GM21423 (cell line): ENCODE results near the gene NAV2.

Experiments
- ATAC-seq: cut with Tn5 transposase; IDR thresholded peaks from one replicate; pipeline ENCODE4 v1.9.1; 2021; ENCODE audit warnings: mild to moderate bottlenecking, moderate library complexity; ENCODE audit not compliant: unreplicated experiment

The NAV2 gene

GRCh38 chr11:20011307-20011951, 298.8 kb downstream of the NAV2 start:
- no peak for ATAC-seq

DNA sequence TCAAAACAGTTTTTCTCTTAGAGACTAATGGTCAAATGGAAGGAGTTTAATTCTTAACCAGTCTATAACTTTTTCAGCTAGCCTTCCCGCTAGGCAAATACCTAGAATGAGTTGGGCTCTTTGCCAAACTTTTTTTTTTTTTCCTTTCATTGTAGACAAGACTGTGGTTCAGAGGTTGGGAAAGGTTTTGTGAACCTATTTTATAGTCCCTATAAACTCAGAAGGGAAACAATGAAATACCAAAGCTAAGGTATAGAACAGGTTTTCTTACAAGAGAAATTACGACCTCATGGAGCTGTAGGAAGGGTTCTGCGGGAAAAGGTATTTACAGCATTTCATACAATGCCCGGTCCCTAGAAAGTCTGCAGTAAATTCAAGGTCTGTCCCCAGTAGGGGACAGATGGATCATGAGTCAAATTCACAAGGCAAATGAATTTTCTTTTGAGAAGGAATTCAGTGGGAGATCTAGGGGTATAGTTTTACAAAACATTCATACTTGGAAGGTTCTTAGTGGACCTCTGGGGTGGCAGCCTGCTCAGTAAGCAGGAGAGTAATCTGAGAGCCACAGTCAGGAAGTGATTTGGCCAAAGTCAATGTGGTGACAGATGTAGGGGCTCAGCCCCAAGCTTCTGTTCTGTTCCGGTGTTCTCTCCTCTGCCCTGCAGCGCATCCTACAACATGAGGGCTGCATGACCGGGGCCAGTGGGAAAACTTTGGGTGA, 300.9 kb downstream of the NAV2 start:
- ATAC-seq: no peak

- no peak for ATAC-seq
These were observed 301.4 kb downstream of the NAV2 start for GRCh38 chr11:20014067-20014402.

DNA sequence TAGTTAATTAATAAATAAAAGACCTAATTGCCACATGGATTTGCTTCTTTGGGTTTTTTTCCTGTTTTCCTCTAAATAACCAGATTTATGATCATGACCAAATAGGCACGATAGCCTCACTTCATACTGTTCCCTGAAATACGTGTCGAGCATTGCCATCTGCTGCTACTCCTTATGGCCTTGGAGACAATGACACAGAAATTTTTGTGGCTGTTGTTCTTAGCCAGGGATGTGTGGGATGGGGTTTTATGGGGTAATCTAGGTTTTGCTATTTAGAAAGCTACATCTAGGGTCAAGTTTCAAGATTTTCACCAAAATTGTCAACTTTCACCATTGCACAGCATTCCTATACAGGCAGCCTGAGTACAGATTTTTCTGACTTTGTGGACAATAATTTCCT, 302.5 kb downstream of the NAV2 start:
- ATAC-seq: no peak

DNA sequence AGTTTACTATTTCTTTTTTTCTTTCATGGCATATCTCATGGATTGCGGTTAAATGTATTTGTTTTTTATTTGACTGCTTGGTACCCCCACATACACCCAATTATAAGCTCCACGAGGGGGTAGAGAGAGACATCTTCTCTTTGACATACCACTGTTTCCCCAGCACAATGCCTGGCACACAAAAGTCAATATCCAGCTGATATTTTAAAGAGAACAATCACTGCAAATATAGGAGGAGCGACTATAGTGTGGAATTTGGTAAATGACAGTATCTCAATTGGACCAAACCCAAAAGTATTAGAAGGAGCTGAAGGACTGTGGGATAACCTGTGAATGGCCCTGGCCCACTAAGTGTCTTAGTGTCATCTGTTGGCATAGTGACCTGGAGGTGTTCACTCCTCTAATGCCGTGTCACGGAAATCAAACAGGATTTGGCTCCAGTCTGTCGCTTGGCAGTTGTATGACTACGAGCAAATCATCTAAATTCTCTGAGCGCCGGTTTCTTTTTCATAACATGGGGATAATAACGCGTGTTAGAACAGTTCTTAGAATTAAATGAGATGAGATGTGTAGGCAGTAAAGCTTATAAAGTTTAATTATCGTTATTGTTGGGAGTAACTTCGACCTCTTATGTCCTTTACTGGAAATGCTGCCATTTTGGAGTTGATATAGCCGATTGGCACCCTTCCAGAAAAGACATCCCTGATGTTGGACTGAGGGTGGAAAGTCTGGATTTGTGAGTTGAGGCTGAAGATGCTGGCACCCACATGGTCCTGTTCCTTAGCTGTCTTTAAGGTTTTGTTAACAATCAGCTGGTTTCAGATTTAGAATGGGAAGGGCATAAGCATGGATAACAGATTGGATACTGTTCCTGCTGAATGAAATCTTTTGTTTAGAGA, 303.1 kb downstream of the NAV2 start:
- no peak for ATAC-seq

GRCh38 chr11:20016526-20016925, 303.9 kb downstream of the NAV2 start:
- ATAC-seq: no peak

- ATAC-seq: no peak
These were observed 304.7 kb downstream of the NAV2 start for GRCh38 chr11:20017320-20017719.

GRCh38 chr11:20020198-20020597, 307.6 kb downstream of the NAV2 start:
- no peak for ATAC-seq

DNA sequence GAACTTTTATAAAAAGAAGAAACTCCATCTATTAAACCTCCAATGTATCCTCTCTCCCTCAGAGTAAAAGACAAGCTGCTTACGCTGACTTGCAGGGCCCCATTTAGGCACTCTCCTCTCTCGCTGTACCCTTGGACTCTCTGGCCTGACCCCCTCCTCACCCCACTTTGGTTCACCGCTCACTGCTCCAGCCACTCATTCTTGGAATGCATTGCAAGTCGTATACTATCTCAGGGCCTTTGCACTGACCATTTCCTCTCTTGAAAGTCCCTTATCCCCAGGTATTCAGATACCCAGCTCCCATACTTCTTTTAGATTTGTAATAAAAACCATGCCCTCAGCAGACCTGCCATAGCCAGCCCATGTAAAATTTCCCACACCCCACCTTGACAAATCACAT, 308.1 kb downstream of the NAV2 start:
- no peak for ATAC-seq

DNA sequence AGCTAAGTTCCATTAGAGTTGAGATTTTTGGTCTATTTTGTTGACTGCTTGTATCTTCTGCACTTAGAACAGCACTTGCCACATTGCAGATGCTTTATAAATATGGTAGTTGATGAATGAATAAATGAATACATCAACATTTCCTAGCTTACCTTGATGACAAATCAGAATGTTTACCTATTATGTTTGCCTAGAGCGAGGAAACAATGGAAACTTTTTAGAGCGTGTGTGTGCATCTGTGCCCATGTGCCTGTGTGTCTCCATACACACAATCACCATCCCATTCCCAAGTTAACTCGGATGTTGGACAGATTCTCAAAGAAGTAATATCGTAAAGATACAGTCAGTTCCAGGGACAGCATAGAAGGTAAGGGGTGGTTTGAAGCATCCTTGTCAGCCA, 308.6 kb downstream of the NAV2 start:
- ATAC-seq: no peak

GRCh38 chr11:20021771-20022362, 309.2 kb downstream of the NAV2 start:
- no peak for ATAC-seq

DNA sequence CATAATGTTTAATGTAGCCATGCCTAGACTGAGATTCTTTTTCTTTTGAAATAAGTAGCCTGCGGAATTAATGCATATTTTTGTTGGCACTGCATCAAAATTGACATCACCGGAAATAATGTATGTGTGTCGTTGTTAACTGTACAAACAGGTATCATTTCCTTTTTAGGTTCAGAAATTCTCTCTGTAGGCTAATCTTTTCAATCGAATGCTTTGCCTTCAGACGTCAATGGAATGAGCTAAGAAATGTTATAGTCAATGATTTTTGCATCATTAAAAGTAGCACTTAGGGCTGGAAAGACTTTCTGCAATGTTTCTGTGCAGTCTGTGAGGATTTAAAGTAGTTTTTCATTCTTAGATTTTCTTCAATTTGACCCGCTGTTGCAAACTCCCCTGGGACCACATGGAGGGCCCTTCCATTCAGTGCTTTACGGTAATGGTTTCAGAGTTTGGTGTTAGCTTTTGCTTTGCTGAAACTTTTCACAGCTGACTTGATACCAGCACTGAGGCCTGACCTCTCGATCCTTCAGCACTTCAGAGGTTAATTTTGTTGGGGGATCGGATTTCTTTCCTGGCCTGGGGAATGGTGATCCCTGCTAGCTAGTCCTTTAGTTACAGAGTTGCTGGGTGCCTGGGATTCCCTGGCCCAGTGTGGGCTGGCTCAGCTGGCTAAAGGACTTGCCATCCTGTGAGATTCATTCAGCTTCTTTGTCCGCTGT, 309.9 kb downstream of the NAV2 start:
- ATAC-seq: no peak

DNA sequence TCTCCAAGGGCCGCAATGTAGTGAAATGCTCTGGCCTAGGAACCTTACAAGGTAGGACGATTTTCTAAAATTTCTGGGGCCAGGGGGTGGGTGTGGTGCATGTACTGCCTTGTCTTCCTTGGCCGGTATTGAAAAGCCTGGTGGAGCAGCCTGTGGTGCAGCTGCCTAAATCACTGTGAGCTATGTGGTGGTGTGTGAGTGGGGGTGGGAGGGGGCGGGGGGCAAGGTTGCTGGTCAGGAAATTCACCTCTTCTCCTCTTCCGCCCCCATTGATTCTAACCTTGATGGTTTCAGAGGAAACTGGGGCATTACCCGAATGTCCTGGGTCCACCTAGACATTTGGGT, 310.4 kb downstream of the NAV2 start:
- ATAC-seq: no peak

DNA sequence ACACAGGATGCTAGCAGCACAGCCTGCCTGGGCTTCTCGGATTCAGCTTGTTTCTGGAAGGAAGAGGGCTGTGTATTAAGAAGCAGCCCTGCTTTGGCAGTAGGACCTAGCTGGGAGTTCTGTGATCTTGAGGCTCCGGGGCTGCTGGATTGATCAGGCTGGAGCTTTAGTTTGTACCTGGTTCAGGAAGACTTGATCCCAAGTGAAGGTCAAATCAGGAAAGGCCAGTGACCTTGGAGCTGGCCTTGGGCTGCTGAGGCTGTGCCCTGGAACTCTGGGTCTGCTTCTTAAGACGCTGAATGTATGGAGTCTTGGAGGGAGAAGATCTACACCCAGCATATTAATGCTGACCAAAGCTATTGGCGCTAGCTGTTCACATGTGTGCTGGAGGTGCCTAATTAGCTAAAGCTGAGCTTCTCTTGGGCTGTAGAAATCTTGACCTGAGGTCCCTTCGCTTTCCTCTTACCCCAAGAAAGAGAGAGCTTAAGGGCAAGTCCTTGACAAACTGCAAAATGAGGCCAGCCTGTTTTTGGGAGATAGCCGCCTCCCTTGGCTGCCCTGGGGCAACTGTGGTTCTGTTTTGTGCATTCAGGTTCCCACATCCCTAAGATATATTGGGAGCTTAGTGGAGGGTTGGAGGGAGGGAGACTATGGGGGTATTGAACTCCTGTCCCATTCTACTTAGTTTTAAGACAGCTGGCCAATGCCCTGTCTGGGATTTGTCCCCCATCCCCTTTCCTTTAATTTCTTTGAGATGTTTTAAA, 311.7 kb downstream of the NAV2 start:
- ATAC-seq: no peak

- ATAC-seq: no peak
These were observed 312.7 kb downstream of the NAV2 start for GRCh38 chr11:20025332-20025840.

DNA sequence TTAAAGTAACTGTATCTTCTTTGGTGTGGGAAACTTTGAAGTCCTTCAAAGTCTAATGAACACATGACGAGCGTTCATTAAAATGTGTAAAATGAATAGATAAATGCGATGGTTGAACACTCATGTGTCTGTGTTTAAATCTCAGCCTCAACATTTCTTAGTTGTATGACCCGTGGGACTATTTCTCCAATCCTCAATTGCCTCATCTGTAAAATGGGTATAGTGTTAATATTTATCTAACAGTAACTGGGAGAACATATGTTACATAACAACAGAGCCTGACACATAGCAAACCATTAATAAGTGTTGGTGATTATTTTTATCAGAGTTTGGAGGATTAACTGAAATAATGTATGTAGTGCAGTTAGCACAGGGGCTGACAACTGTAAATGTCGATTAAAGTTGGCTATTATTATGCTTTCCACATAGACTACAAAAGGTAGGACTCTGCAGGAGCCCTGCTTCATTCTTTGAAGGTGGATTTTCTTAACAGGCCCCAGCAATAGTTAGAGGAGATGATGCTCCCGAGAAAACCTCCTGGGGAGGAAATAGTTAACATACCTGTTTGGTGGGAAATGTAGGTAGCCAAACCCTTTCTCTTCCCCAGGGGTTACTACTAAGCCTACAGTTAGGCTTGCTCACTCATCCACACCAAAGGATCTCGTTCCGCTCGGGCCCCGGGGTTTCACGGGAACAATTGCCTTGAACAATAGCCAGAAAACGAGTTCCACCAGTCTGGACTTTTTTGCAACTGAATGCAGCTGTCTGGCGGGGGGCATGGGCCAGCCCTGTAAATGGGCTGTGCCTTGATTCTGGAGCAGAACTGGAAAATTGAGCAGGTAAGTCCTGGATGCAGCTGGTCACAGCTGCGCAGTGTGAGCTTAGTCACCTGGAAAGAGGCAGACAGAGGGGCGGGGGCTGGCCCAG, 314.3 kb downstream of the NAV2 start:
- no peak for ATAC-seq

GRCh38 chr11:20027556-20028013, 314.9 kb downstream of the NAV2 start:
- no peak for ATAC-seq

GRCh38 chr11:20029193-20029592, 316.6 kb downstream of the NAV2 start:
- no peak for ATAC-seq

- ATAC-seq: no peak
These were observed 317.8 kb downstream of the NAV2 start for GRCh38 chr11:20030472-20030871.
